Measurements from ENCODE around the gene MGAT5.
A peak's percentile ranks its signal among the peaks of the same experiment; 100 is the strongest.
"Not testable (repeated sequence)": the region's sequence is repeated elsewhere in the genome, so short reads cannot be mapped to it uniquely, and the experiment has no call there.

MGAT5 gene

DNA sequence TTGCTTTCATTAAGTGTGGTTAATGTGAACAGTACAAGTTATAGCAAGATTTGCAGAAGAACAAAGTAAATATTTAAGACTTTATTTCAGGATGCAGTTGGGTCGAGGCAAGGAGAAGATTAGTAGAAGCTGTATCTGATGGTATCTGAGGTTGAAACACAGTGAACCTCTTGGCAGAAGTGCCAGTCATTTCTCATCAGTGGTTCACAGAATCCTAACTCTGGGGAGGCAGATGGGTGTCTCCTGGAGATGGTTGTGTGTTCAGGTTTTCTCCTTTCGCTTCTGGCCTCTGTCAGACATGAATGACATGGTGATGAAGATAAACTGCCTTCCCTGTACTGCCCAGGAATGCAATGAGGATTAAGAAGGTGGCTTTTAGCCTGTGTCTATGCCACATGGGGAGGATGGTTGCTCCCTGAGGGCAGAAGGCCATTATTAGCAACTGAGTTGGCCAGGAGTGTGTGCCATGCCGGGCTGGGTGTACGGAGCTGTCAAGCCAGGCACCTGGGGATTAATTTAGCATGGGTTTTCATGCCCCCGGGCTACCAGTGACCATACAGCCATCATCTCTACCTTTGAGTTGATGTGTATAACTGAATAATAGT, 28.0 kb downstream of the MGAT5 start:
- DNase-seq = no peak

DNA sequence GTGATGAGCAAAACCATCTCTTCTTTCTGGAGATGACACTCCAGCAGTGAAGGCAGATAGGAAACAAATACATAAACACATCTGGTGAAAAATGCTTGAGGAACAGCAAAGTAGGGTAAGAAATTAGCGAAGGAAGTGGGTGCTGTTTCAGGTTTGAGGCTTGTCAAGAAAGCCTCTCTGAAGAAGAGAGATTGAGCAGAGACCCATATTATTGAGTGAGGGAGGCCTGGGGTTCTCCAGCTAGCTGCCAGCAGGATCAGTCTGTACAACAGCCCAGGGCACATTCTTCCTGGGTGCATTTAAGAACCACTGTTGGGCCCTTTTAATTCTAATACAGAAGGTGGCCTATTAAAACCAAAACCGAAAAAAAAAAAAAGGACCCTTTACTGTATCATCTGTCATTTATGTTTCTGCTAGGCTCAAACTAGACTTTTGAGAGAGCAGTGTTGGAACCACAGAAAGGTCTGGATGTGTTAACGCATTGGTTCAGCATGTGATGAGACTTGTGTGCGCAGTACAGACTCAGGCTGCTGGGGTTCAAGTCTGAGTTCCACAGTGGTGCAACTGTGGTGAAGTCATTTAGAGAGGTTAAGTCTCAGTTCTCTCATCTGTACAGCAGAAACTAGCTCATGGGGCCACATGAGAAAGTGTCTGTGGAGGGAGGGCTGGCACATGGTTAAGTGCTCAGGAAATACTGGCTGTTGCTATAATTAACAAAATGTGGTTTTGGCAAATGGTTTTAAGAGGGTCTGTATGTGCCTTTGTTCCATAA, 28.9 kb downstream of the MGAT5 start:
- DNase-seq = peak in 1 of 2 donors; percentile 23

DNA sequence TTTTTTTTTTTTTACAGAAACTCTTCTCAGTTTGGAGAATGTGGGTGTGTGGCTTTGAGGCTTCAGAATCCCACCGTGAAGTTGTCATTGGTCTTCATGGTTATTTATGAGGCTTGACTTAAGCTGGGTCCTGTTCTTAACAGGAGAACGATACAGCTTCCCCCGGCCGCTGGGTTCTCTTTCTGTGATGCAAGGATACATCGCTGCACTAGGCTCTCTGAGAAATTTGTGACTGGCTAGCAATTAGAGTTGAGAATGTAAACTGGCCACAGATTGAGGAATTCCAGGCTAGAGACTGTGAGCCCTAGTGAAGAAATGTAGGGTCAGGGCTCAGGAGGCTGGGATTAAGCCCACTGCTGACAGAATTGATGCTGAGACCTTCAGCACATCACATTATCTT, 29.8 kb downstream of the MGAT5 start:
- DNase-seq = no peak

GRCh38 chr2:134284119-134284670, 30.3 kb downstream of the MGAT5 start:
- DNase-seq = no peak

DNA sequence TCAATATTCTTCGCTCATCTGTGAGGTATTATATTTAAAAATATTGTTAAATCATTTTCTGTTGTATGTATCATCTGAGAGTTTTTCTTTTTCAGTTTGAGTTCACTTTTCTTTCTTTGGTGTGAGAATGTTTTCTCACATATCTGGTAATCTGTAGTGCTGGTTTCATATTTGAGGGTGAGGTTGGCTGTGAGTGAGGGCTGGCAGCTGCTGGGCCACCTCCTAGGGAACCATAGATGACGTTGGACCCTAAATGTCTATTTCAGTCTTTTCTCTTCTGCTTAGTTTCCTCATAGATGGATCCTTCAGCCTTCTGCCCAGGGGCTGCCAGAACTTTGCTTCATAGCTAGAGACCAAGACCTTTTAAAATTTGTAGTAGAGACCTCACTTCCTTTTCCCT, 33.5 kb downstream of the MGAT5 start:
- DNase-seq = no peak

DNA sequence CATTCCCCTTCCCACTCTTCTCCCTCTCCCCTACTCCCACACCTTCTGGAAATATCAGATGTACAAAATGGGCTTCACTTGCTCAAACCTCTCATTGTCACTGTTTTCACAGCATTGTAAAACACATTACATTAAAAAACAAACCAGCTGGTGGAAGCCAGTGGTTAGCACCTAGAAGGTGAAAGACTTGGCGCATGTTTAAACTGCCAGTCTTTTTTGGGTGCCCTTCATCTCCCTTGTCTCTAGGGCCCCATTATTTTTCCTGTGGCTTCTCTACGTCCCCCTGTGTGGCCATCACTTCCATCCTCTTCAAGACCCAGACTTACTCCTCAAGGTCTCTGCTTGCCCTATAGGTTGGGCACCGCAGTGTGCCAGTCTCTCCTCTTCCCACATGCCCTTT, 34.9 kb downstream of the MGAT5 start:
- peak in 1 of 2 donors; percentile 24 for DNase-seq

DNA sequence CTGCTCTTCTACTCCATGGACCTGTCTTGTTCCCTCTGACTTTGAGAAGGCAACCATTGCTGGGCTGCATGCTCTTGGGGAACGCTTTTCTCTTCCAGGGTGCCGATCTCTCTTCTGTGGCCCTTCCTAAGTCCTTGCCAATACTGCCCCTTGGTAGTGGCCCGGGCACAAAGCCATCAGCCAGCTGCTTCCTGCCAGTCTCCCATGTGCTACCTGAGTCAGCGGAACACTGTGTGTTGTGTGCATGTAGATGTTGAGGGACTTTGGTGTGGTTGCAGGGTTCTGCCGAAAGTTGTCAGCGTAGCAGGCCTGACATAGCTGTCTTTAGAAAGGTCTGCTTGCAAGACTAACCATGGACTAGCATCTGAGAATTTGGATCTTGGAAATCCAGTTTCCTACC, 35.4 kb downstream of the MGAT5 start:
- no peak for DNase-seq

DNA sequence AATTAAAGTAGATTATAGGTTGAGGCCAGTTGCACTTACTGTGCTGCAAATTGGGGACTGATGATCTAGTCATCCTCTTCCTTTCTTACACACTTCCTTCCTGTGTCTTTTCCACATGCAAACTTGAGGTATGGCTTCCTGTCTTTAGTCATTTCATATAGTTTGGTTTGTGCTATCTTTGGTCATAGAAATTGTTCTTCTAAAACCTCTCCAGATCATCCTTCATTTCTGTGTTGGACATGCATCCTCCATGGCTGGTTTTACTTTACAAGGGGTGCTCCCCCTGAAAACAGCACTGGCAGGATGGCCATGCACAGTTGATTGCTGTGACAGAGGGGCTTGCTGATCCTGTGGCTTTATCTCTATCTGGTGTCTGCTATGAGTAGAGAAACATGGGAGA, 36.5 kb downstream of the MGAT5 start:
- DNase-seq = peak in 1 of 2 donors; percentile 30

- no peak for DNase-seq
These were observed 38.6 kb downstream of the MGAT5 start for GRCh38 chr2:134292514-134292913.

DNA sequence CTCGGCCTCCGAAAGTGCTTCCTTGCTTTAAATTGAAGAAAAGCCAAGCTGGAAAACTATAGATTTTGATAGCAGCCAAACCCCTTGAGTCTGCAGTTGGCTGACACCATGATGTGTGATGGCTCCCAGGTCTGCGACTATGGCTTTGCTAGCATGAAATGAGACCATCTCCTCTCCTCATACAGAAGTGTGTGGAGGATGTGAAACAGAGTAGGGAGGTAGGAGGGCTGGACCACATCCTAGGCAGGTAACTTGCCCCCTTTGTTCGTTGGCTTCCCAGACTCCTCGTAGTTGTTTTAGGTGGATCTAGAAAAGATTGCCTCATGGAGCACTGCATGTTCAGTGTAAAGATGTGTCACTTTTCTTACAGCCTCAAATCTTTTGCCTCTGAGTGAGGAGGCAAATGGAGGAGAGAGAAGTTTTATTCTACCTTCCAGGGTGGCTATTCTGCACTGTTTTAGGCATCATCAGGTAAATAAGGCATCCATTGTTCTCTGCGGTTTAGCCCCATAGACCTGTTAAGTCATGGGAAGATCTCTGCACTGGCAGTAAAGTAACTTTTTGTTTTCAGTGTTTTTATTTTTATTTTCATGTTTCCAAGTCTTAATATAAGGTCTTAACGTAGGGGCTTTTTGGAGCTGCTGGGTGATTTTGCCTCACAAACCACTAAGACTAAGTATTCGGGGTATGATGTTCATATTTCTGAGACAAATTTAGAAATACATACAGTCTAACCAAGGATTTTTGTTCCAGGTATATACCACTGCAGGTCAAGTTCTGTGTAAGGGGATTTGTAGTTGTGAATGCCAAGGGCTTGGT, 40.1 kb downstream of the MGAT5 start:
- DNase-seq = no peak

- DNase-seq = not testable (repeated sequence)
These were observed 40.7 kb downstream of the MGAT5 start for GRCh38 chr2:134294598-134294997.

- DNase-seq = no peak
These were observed 41.6 kb downstream of the MGAT5 start for GRCh38 chr2:134295441-134295840.

- no peak for DNase-seq
These were observed 42.4 kb downstream of the MGAT5 start for GRCh38 chr2:134296301-134296700.

DNA sequence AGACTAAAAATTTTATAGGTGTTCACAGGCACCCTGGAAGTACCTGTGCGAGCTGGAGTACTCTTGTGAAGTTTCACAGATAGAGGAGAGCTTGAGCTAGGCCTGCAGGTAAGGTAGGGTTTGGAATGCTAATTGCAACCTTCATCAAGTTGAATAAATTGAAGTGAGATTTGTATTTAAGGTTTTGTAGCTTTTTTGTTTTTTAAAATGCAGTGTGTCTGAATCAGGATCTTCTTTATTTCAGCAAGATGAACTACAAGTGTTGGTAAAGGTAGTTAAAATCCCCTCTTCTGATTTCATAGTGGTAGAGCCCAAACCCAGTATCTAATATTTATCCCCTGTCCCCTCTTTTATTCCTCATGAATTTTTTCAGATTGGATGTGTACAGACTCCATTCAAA, 45.5 kb downstream of the MGAT5 start:
- DNase-seq = no peak

- DNase-seq = no peak
These were observed 46.7 kb downstream of the MGAT5 start for GRCh38 chr2:134300585-134300984.

GRCh38 chr2:134301099-134301927, 47.4 kb downstream of the MGAT5 start:
- DNase-seq = no peak

DNA sequence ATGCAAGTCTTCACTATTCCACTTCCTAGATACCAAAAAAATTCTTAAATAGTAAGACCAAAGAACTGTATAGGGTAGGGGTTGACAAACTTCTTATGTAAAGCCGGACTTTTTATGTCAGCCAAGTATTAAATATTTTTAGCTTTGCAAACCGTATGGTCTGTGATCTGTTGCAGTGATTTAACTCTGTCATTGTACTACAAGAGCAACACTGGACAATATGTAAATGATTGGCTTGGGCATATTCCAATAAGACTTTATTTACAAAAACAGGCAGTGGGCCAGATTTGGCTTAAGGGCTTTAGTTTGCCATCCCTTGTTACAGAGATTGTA, 48.0 kb downstream of the MGAT5 start:
- no peak for DNase-seq

DNA sequence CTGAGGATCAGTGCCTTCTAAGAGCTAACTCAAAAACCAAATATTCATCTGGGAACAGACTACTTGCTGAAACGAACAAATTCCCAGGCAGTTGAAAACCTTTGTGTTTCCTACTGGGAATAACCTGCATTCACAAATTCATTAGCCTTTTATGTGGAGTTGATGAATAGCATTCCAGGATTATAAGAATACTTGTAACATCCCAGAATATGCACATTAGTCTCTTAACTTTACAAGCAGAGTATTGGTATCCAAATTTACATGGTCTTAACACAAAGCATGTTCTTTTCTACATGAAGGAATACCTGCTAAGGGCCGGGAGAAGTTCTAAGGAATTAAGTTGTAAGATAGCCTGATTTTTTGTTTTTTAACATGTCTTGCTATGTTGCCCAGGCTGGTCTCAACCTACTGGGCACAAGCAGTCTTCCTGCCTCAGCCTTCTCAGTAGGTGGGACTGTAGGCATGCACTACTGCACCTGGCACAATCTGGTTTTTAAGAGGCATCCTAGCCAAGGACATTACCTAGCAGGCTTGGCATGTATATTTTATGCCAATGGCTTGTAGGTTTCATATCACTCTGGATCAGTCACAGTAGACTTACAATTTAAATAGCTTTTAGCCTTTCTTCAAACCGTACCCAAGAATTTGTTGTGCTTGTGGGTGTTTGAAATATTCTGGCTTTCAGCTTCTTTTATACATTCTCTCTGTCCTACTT, 50.7 kb downstream of the MGAT5 start:
- DNase-seq = no peak

GRCh38 chr2:134305109-134305491, 51.2 kb downstream of the MGAT5 start:
- peak in 1 of 2 donors; percentile 33 for DNase-seq

DNA sequence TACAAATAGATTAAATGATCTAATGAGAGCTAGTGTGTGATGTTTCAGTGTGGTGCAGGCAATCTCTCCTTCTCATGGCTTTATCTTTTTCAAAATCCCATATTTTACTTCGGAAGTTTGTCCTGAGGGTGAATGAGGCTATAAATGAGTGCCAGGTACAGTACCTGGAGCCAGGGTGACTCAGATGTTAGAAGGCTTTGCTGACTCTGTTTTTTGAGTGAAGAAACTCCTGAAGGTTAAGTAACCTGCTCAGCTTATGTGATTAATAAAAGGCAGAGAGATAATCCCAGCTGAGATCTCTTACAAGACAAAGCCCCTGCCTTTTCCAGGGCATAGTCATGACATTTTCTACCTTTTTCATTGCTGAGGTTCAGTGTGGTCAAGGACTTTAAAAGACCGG, 52.6 kb downstream of the MGAT5 start:
- no peak for DNase-seq

GRCh38 chr2:134307334-134307733, 53.5 kb downstream of the MGAT5 start:
- no peak for DNase-seq

Measured in CD4-positive, alpha-beta T cell treated with Interferon alpha-2 for 1 hour (primary cell).